OCI-LY7 (cell line): ENCODE data around the gene DLGAP4. TPM values are rescaled to one million over a fixed set of nuclear protein-coding genes. Genes with fewer than 3 reads are reported as not detected.

ENCODE experiments used
- BruUV-seq: library from RNA; stranded (reverse); fragments of 400-500 nt; replicated peaks from 2 replicates; lab custom pipeline; 2021; lab: Mats Ljungman, UMichigan
- CTCF ChIA-PET: fragments of 300-600 bp; sonication (Branson Sonifier 250); formaldehyde crosslinking; loops from one replicate; lab custom pipeline; 2022; ENCODE audit warnings: antibody characterized with exemption; ENCODE audit not compliant: unreplicated experiment; lab: Charles Lee
- POLR2A ChIA-PET: fragments of 300-600 bp; sonication (Branson Sonifier 250); formaldehyde crosslinking; loops from one replicate; lab custom pipeline; 2022; ENCODE audit warnings: antibody characterized with exemption; lab: Charles Lee
- DNase-seq: peaks from one replicate; pipeline ENCODE4 v3.0.0-alpha.2; 2015; ENCODE audit warnings: low spot score
- H2AFZ ChIP-seq: fragments of 200-600 bp; sonication (generic), shearing (Covaris generic); 2 replicates; pipeline ENCODE4 v1.6.1; 2014; ENCODE audit warnings: mild to moderate bottlenecking, antibody characterized with exemption, low read length, moderate library complexity
- H3K27ac ChIP-seq: fragments of 200-600 bp; sonication (generic); 2 replicates; pipeline ENCODE4 v1.5.1; 2014; ENCODE audit warnings: mixed run types, low read depth, mild to moderate bottlenecking, moderate library complexity, low read length, inconsistent platforms; ENCODE audit not compliant: poor library complexity, severe bottlenecking
- H3K36me3 ChIP-seq: fragments of 200-600 bp; sonication (generic); 2 replicates; pipeline ENCODE4 v1.6.1; 2014; ENCODE audit warnings: mild to moderate bottlenecking, antibody characterized with exemption, low read length, moderate library complexity, mixed read lengths; ENCODE audit not compliant: insufficient read depth
- H3K4me1 ChIP-seq: fragments of 200-600 bp; sonication (generic); 2 replicates; pipeline ENCODE4 v1.5.1; 2014; ENCODE audit warnings: mild to moderate bottlenecking, low read length; ENCODE audit not compliant: insufficient read depth, poor library complexity, severe bottlenecking
- H3K4me2 ChIP-seq: fragments of 200-600 bp; sonication (generic); 2 replicates; pipeline ENCODE4 v1.6.1; 2014; ENCODE audit warnings: mild to moderate bottlenecking, low read length
- H3K4me3 ChIP-seq: fragments of 200-600 bp; sonication (generic); 2 replicates; pipeline ENCODE4 v1.5.1; 2014; ENCODE audit warnings: mild to moderate bottlenecking, low read depth, low read length; ENCODE audit not compliant: poor library complexity, severe bottlenecking
- H3K79me2 ChIP-seq: fragments of 200-600 bp; sonication (generic); 2 replicates; pipeline ENCODE4 v1.6.1; 2016; ENCODE audit warnings: low read depth, mild to moderate bottlenecking, low read length, moderate library complexity, mixed read lengths; ENCODE audit not compliant: insufficient read depth
- H3K9me2 ChIP-seq: fragments of 200-600 bp; sonication (generic); 2 replicates; pipeline ENCODE4 v1.6.1; 2016; ENCODE audit warnings: mild to moderate bottlenecking, low read length, mixed read lengths; ENCODE audit not compliant: insufficient read depth
- H3K9me3 ChIP-seq: fragments of 200-600 bp; sonication (generic); 2 replicates; pipeline ENCODE4 v1.6.1; 2014; ENCODE audit warnings: mild to moderate bottlenecking, mixed run types, low read length, mixed read lengths
- H4K20me1 ChIP-seq: fragments of 200-600 bp; sonication (generic); 2 replicates; pipeline ENCODE4 v1.6.1; 2014; ENCODE audit warnings: mild to moderate bottlenecking, antibody characterized with exemption, low read length, moderate library complexity, mixed read lengths; ENCODE audit not compliant: insufficient read depth
- CTCF ChIP-seq: fragments of 200-600 bp; sonication (generic); conservative IDR thresholded peaks from 2 replicates; pipeline ENCODE4 v1.5.1; 2014; ENCODE audit warnings: mild to moderate bottlenecking, antibody characterized with exemption, low read length, moderate library complexity, mixed read lengths
- EZH2phosphoT487 ChIP-seq: fragments of 200-600 bp; sonication (generic); IDR thresholded peaks from 2 replicates; pipeline ENCODE4 v1.6.1; 2018; ENCODE audit warnings: low read depth, borderline replicate concordance, mild to moderate bottlenecking, mixed run types, antibody characterized with exemption, low read length, moderate library complexity, mixed read lengths
- intact Hi-C: fragments of 100-400 bp; cut with micrococcal nuclease; formaldehyde crosslinking; loops from one replicate; pipeline ENCODE4 v1.10.0; 2022; ENCODE audit not compliant: unreplicated experiment
- total RNA-seq, 2 experiments: library from RNA; depleted of rRNA in 1 of 2; stranded (reverse); fragments of >200 nt in 1 of 2; shearing (Covaris generic) in 1 of 2; gene quantifications; 2 replicates each; pipeline ENCODE4 v1.2.3, GENCODE V29; 2014 to 2022

The DLGAP4 gene
- total RNA-seq, 2 experiments from 2014 or later: 7.7 to 41.6 TPM

GRCh38 chr20:36396847-36397630 lies 90.9 kb downstream of the DLGAP4 start:
- no peak overlapping the region for H2AFZ ChIP-seq
- H3K9me3 ChIP-seq: no peaks in the 10 kb centered on the region
- no peaks in the 10 kb centered on the region for H3K9me2 ChIP-seq
- intact Hi-C loops: no loop called here
- H3K4me2 ChIP-seq: no peak overlapping the region
- no peaks in the 10 kb centered on the region for H3K79me2 ChIP-seq
- H3K36me3 ChIP-seq: no peaks in the 10 kb centered on the region
- H3K4me3 ChIP-seq: no peak overlapping the region
- no peak for DNase-seq
- H3K4me1 ChIP-seq: peaks cover 5% of the 10 kb centered on the region
- no TSS peak for BruUV-seq
- no peaks in the 10 kb centered on the region for H4K20me1 ChIP-seq
- TF ChIP-seq EZH2phosphoT487 (no peak), CTCF (no peak)
- POLR2A ChIA-PET: no interaction called here
- CTCF ChIA-PET: no interaction called here
- H3K27ac ChIP-seq: no peak overlapping the region

- Histone ChIP-seq H3K4me2 (no peak overlapping the region), H3K9me2 (no peaks in the 10 kb centered on the region), H4K20me1 (no peaks in the 10 kb centered on the region), H3K9me3 (no peaks in the 10 kb centered on the region), H3K4me1 (peaks cover 5% of the 10 kb centered on the region), H3K36me3 (no peaks in the 10 kb centered on the region), H3K4me3 (no peak overlapping the region), H3K27ac (no peak overlapping the region), H2AFZ (no peak overlapping the region), H3K79me2 (no peaks in the 10 kb centered on the region)
- no peak for DNase-seq
- no TSS peak for BruUV-seq
- ChIA-PET CTCF (interaction anchor here (1.8 kb wide), 1 partner anchor 29 kb away, joined by 3 read pairs; no protein-coding TSS in a partner anchor), POLR2A (no interaction called here)
- intact Hi-C loops: no loop called here
- TF ChIP-seq CTCF: no peak
- no peak for TF ChIP-seq EZH2phosphoT487
Measured at GRCh38 chr20:36398515-36398914, 92.4 kb downstream of the DLGAP4 start.
